Activated T-helper 17 cell treated with anti-CD3 and anti-CD28 coated beads, Interleukin-2, amount 50 U/mL, for 72 hours (primary cell): Measurements from ENCODE around the gene USP15. TPM values are rescaled to one million over a fixed set of nuclear protein-coding genes. Genes with fewer than 3 reads are reported as not detected.

Source experiments
- ATAC-seq: fragments of 150-1000 bp; cut with Tn5 transposase; replicated peaks from 2 replicates; pipeline ENCODE4 v1.10.0; 2021; ENCODE audit warnings: mild to moderate bottlenecking, moderate library complexity
- H3K27ac Mint-ChIP-seq: one replicate; pipeline ENCODE4 v1.8.0; 2022; ENCODE audit warnings: mixed read lengths
- H3K27me3 Mint-ChIP-seq: one replicate; pipeline ENCODE4 v1.8.0; 2022; ENCODE audit warnings: mixed read lengths
- H3K36me3 Mint-ChIP-seq: one replicate; pipeline ENCODE4 v1.8.0; 2022; ENCODE audit warnings: low read depth, mild to moderate bottlenecking, mixed read lengths
- H3K4me1 Mint-ChIP-seq: one replicate; pipeline ENCODE4 v1.8.0; 2022; ENCODE audit warnings: mixed read lengths
- H3K4me3 Mint-ChIP-seq: one replicate; pipeline ENCODE4 v1.8.0; 2022; ENCODE audit warnings: mild to moderate bottlenecking, mixed read lengths
- H3K9me3 Mint-ChIP-seq: one replicate; pipeline ENCODE4 v1.8.0; 2022; ENCODE audit warnings: mixed read lengths
- total RNA-seq, 2 donors: library from RNA; stranded (reverse); gene quantifications; one replicate each; pipeline ENCODE4 v1.2.3, GENCODE V29; 2022

Gene USP15
- 100 to 1,000 TPM in 1 of 2 donors, 10 to 100 TPM in 1; 83.4 to 113 TPM for total RNA-seq

- Mint-ChIP-seq H3K36me3 (peaks cover 39% of the 10 kb centered on the region), H3K4me1 (peaks cover 28% of the 10 kb centered on the region), H3K9me3 (no peaks in the 10 kb centered on the region), H3K27me3 (no peaks in the 10 kb centered on the region), H3K4me3 (peak within 1 kb of the TSS; percentile 98), H3K27ac (peak within 1 kb of the TSS; percentile 99)
- peak; percentile 83 for ATAC-seq
Observed at GRCh38 chr12:62259993-62260732, at the start of gene USP15. Gene USP15, plus strand, starts transcription at chr12:62260404. Its CDS starts 11 bp downstream, at chr12:62260415.

DNA sequence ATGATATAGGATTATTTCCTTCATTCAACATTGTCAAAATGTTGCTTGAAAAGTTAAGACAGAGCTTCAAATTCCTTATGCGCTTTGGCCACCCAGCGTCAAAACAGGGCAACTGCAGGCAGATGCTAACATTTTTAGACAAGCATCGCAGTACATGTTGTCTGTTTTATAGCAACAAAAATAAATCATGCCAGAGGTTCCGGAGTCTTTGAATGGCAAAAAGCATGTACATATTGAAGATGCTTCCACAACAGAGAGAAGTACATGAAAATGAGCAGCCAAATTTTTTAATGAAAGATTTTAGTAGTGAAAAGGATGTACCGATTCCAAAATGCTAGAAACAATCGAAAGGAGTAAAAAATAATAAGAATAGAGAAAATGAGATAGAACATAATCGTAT is 49.8 kb upstream of the USP15 start:
- no peaks in the 10 kb centered on the region for H3K4me1 Mint-ChIP-seq
- ATAC-seq, result no peak

DNA sequence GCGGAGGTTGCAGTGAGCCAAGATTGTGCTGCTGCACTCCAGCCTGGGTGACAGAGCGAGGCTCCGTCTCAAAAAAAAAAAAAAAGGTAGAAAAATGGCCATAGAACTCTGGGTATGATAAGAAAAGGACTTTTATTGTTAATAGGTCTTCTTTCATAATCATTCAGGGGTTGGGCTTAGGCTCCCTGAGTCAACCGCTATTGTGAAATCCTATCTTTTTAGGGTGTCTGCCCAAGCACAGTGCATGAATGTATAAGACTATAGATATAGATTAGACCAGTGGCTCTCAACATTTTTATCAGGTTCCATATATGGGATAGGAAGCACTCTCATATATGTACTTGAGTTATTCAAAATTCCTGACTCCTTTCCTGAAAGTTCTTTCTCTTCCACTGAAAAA is 48.7 kb upstream of the USP15 start:
- ATAC-seq, result no peak
- Mint-ChIP-seq H3K36me3 (no peaks in the 10 kb centered on the region), H3K9me3 (no peaks in the 10 kb centered on the region), H3K4me3 (no peak overlapping the region), H3K4me1 (no peaks in the 10 kb centered on the region), H3K27me3 (peaks cover 13% of the 10 kb centered on the region), H3K27ac (no peak overlapping the region)

More for the DNA sequence above, 49.8 kb upstream of the USP15 start:
- Mint-ChIP-seq H3K27ac (no peak overlapping the region), H3K9me3 (no peaks in the 10 kb centered on the region), H3K27me3 (peaks cover 13% of the 10 kb centered on the region), H3K4me3 (no peak overlapping the region), H3K36me3 (no peaks in the 10 kb centered on the region)

GRCh38 chr12:62214846-62215245 is 45.4 kb upstream of the USP15 start:
- Mint-ChIP-seq H3K4me1 (no peaks in the 10 kb centered on the region), H3K27me3 (peaks cover 3% of the 10 kb centered on the region), H3K9me3 (no peaks in the 10 kb centered on the region), H3K36me3 (no peaks in the 10 kb centered on the region), H3K4me3 (no peak overlapping the region), H3K27ac (no peak overlapping the region)
- no peak for ATAC-seq

DNA sequence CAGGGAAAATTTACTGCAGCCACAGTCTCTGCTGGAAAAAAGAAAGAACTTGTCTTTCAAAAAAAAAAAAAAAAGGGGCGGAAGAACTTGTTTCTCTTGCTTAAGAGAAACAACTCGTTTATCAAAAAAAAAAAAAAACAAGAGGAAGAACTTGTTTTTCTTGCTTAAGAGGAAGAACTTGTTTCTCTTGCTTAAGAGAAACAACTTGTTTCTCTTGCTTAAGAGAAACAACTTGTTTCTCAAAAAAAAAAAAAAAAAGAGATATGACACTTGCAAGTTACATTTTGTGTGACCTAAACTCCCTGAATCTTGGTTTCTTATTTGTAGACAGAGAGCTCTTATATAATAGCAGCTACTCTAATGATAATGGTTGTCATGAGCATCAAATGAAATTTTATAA is 44.7 kb upstream of the USP15 start:
- Mint-ChIP-seq H3K4me1 (no peaks in the 10 kb centered on the region), H3K4me3 (no peak overlapping the region), H3K27ac (no peak overlapping the region), H3K27me3 (peaks cover 3% of the 10 kb centered on the region), H3K36me3 (no peaks in the 10 kb centered on the region), H3K9me3 (no peaks in the 10 kb centered on the region)
- no peak for ATAC-seq

- Mint-ChIP-seq H3K27ac (no peak overlapping the region), H3K4me3 (no peak overlapping the region), H3K4me1 (no peaks in the 10 kb centered on the region), H3K9me3 (no peaks in the 10 kb centered on the region), H3K36me3 (no peaks in the 10 kb centered on the region), H3K27me3 (no peaks in the 10 kb centered on the region)
- no peak for ATAC-seq
Observed at GRCh38 chr12:62217466-62218194, 42.6 kb upstream of the USP15 start.

- Mint-ChIP-seq H3K4me3 (no peak overlapping the region), H3K4me1 (no peaks in the 10 kb centered on the region), H3K27me3 (no peaks in the 10 kb centered on the region), H3K27ac (no peak overlapping the region), H3K9me3 (no peaks in the 10 kb centered on the region), H3K36me3 (no peaks in the 10 kb centered on the region)
- no peak for ATAC-seq
Observed at GRCh38 chr12:62221107-62221506, 39.1 kb upstream of the USP15 start.

DNA sequence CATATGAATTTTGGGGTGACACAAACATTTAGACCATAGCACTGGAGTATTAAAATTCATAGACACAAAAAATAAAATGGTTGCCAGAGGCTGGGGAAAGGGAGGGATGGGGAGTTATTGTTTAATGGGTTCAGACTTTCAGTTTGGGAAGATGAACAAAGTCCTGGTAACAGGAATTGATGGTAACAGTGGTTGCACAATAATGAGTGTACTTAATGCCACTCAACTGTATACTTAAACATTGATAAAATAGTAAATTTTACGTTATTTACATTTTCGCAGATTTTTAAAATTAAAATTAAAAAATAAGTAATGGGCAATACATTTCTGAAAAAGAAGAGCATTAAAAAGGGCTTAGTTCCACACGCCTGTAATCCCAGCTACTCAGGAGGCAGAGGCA is 35.6 kb upstream of the USP15 start:
- H3K27ac Mint-ChIP-seq, result no peak overlapping the region
- no peak overlapping the region for H3K4me3 Mint-ChIP-seq
- H3K4me1 Mint-ChIP-seq, result no peaks in the 10 kb centered on the region
- H3K36me3 Mint-ChIP-seq, result no peaks in the 10 kb centered on the region
- no peaks in the 10 kb centered on the region for H3K27me3 Mint-ChIP-seq
- H3K9me3 Mint-ChIP-seq, result no peaks in the 10 kb centered on the region
- ATAC-seq, result no peak

DNA sequence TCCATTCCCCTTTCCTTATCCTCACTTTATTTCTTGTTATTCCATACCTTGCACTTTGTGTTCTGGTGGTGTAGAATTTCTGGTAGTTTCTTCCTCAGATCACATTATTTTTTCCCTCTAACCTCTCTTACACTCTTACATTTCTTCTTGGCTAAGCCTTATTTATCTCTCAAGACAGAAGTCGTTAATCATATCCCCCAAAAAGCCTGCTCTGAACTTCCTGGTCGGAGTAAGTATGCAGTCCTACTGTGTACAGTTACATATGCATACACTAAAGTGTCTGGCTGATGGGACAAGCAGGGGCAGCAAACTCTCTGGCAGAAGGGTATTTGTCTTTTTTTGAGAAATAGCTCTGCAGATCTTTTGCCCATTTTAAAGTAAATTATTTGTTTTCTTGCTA is 33.1 kb upstream of the USP15 start:
- Mint-ChIP-seq H3K4me3 (no peak overlapping the region), H3K27ac (no peak overlapping the region), H3K4me1 (no peaks in the 10 kb centered on the region), H3K36me3 (no peaks in the 10 kb centered on the region), H3K27me3 (no peaks in the 10 kb centered on the region), H3K9me3 (no peaks in the 10 kb centered on the region)
- no peak for ATAC-seq

DNA sequence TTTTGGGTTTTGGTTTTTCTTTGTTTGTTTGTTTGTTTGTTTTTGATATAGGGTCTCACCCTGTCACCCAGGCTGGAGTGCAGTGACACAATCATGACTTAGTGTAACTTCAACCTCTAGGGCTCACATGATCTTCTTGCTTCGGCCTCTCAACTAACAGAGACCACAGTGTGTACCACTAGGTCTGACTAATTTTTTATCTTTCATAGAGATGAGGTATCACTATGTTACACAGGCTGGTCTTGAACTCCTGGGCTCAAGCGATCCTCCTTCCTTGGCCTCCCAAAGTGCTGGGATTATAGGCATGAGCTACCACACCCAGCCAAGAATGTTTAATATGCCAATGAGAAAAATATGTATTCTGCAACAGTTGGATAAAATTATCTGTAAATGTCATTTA is 29.6 kb upstream of the USP15 start:
- H3K4me3 Mint-ChIP-seq, result no peak overlapping the region
- H3K9me3 Mint-ChIP-seq, result no peaks in the 10 kb centered on the region
- H3K36me3 Mint-ChIP-seq, result no peaks in the 10 kb centered on the region
- no peak overlapping the region for H3K27ac Mint-ChIP-seq
- no peaks in the 10 kb centered on the region for H3K4me1 Mint-ChIP-seq
- H3K27me3 Mint-ChIP-seq, result no peaks in the 10 kb centered on the region
- ATAC-seq, result no peak

GRCh38 chr12:62232143-62232729 is 28.0 kb upstream of the USP15 start:
- no peak for ATAC-seq
- Mint-ChIP-seq H3K27ac (no peak overlapping the region), H3K4me1 (no peaks in the 10 kb centered on the region), H3K36me3 (no peaks in the 10 kb centered on the region), H3K9me3 (peaks cover 5% of the 10 kb centered on the region), H3K27me3 (peaks cover 4% of the 10 kb centered on the region), H3K4me3 (no peak overlapping the region)

- Mint-ChIP-seq H3K27me3 (peaks cover 4% of the 10 kb centered on the region), H3K27ac (no peak overlapping the region), H3K36me3 (no peaks in the 10 kb centered on the region), H3K4me3 (no peak overlapping the region), H3K9me3 (peaks cover 5% of the 10 kb centered on the region), H3K4me1 (no peaks in the 10 kb centered on the region)
- no peak for ATAC-seq
Observed at GRCh38 chr12:62233805-62234204, 26.4 kb upstream of the USP15 start.

DNA sequence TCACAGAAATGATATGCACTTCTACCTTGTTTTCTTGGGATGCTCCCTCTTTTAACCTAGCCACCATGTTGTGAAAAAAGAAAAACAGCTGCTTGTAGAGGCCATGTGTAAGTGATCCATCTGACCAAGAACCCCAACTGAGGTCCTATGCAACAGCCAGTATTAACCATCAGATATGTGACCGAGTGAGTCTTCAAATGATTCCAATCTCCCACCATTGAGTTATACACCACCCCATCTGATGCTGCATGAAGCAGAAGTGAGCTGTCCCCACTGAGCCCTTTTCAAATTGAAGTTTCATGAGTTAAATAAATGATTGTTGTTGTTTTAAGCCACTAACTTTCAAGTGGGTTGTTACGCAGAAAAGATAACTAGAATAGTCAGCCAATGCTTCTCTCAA is 20.6 kb upstream of the USP15 start:
- ATAC-seq, result no peak
- H3K27me3 Mint-ChIP-seq, result peaks cover 11% of the 10 kb centered on the region

DNA sequence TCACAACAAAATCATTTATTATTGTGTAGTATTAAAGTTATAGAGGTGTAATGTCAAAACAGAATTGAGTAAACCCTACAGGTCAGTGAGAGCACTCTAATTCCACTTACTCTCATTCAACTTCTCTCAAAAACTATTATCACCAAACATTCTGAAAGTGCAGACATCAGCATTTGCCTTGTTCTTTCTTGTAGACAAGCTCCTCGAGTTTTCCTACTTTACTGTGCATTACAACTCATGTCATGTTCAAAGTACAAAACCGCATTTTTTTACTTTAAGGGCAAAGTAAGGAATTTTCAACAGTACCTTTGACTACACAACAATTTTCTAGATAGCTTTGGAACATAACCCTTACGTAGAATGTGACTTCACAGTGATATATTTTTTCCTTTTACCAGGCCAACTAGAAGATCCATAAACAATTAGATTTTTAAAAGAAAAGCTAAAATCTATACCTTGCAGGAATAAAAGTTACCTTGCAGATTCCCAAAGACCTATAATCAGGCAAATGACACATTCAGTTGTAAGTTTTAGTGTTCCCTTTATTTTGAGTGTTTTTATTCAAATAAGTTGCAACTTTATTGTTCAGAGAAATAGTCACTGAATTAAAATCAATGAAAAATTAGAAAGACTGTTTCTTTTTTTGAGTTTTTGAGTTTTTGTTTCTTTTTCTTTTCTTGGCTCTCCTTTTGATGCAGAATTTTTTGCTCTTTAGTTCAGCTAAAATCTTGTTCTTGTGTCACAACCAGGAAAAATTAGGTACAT is 12.7 kb upstream of the USP15 start:
- no peak overlapping the region for H3K27ac Mint-ChIP-seq
- H3K4me3 Mint-ChIP-seq, result no peak overlapping the region
- no peaks in the 10 kb centered on the region for H3K27me3 Mint-ChIP-seq
- peaks cover 9% of the 10 kb centered on the region for H3K4me1 Mint-ChIP-seq
- H3K9me3 Mint-ChIP-seq, result no peaks in the 10 kb centered on the region
- H3K36me3 Mint-ChIP-seq, result no peaks in the 10 kb centered on the region
- ATAC-seq, result no peak

More for the DNA sequence above, 20.6 kb upstream of the USP15 start:
- Mint-ChIP-seq H3K27ac (no peak overlapping the region), H3K4me1 (no peaks in the 10 kb centered on the region), H3K36me3 (no peaks in the 10 kb centered on the region), H3K9me3 (peaks cover 9% of the 10 kb centered on the region), H3K4me3 (no peak overlapping the region)
